ENCODE data around the gene CCDC7. TPM values are rescaled to one million over a fixed set of nuclear protein-coding genes. Genes with fewer than 3 reads are reported as not detected.

The CCDC7 gene
- total and polyA plus RNA-seq, 2 experiments from 2014 or later, result 0.83 to 1.6 TPM

- Histone ChIP-seq H2AFZ (no peak overlapping the region), H3F3A (replicated peaks; ENCODE audit: low read depth) (no peaks in the 10 kb centered on the region), H4K20me1 (replicated peaks; ENCODE audit: insufficient read depth) (no peaks in the 10 kb centered on the region), H3K4me3 (no peak overlapping the region), H3K27ac (ENCODE audit: low read depth) (no peak overlapping the region), H3K79me2 (replicated peaks; ENCODE audit: insufficient read depth) (no peaks in the 10 kb centered on the region), H3K9me2 (ENCODE audit: insufficient read depth) (no peaks in the 10 kb centered on the region), H3K27me3 (ENCODE audit: insufficient read depth) (no peaks in the 10 kb centered on the region), H3K4me2 (no peak overlapping the region), H3K36me3 (ENCODE audit: insufficient read depth) (no peaks in the 10 kb centered on the region), H3K4me1 (ENCODE audit: insufficient read depth) (no peaks in the 10 kb centered on the region)
- DNase-seq (ENCODE audit: low spot score) (no peak), ATAC-seq (no peak)
- Mint-ChIP-seq H3K4me1 (no peaks in the 10 kb centered on the region), H3K27me3 (ENCODE audit: insufficient read depth, low read depth, poor library complexity) (no peaks in the 10 kb centered on the region), H3K27ac (no peak overlapping the region), H3K4me3 (no peak overlapping the region), H3K9me3 (no peaks in the 10 kb centered on the region), H3K36me3 (ENCODE audit: low read depth) (no peaks in the 10 kb centered on the region)
- TF ChIP-seq CTCF (conservative IDR thresholded peaks at IDR 0.05; ENCODE audit: low read depth in 2 of 2) (no peak), ZNF331 (CRISPR knock-in tag; IDR thresholded peaks at IDR 0.05; ENCODE audit: low read depth) (no peak), ZNF462 (CRISPR knock-in tag; IDR thresholded peaks at IDR 0.05) (no peak)
Observed at GRCh38 chr10:32738958-32739357, 293.0 kb downstream of the CCDC7 start.

GRCh38 chr10:32744321-32744720 is 298.4 kb downstream of the CCDC7 start:
- H3K36me3 Mint-ChIP-seq (ENCODE audit: low read depth), result no peaks in the 10 kb centered on the region
- Histone ChIP-seq H3K4me3 (no peak overlapping the region), H3K4me1 (ENCODE audit: insufficient read depth) (no peaks in the 10 kb centered on the region), H3K27ac (ENCODE audit: low read depth) (no peak overlapping the region), H2AFZ (no peak overlapping the region), H3K9me2 (ENCODE audit: insufficient read depth) (0 out of 2 replicates have a peak, but pooled peaks cover 6% of the 10 kb centered on the region), H3K4me2 (no peak overlapping the region), H3K36me3 (ENCODE audit: insufficient read depth) (0 out of 2 replicates have a peak, but pooled peaks cover 3% of the 10 kb centered on the region), H3F3A (replicated peaks; ENCODE audit: low read depth) (no peaks in the 10 kb centered on the region), H3K27me3 (ENCODE audit: insufficient read depth) (no peaks in the 10 kb centered on the region), H4K20me1 (replicated peaks; ENCODE audit: insufficient read depth) (no peaks in the 10 kb centered on the region), H3K79me2 (replicated peaks; ENCODE audit: insufficient read depth) (no peaks in the 10 kb centered on the region)
- H3K4me1 Mint-ChIP-seq, result no peaks in the 10 kb centered on the region
- H3K4me3 Mint-ChIP-seq, result no peak overlapping the region
- peaks cover 3% of the 10 kb centered on the region for H3K27me3 Mint-ChIP-seq (ENCODE audit: insufficient read depth, low read depth, poor library complexity)
- DNase-seq (ENCODE audit: low spot score) (no peak), ATAC-seq (no peak)
- H3K9me3 Mint-ChIP-seq, result peaks cover 5% of the 10 kb centered on the region; the same call in 1 of the 3 replicates
- H3K27ac Mint-ChIP-seq, result no peak overlapping the region
- TF ChIP-seq CTCF (conservative IDR thresholded peaks at IDR 0.05; ENCODE audit: low read depth in 2 of 2) (no peak), NANOG (IDR thresholded peaks at IDR 0.05; ENCODE audit: borderline replicate concordance) (no peak)

All from GM23338 (cell line).